Heart right ventricle (tissue), 16 donors: ENCODE data around the gene STEEP1. TPM values are rescaled to one million over a fixed set of nuclear protein-coding genes. Genes with fewer than 3 reads are reported as not detected.

Source experiments
- ATAC-seq, 8 donors: fragments of 200-7000 bp; cut with Tn5 transposase; one replicate each; pipeline ENCODE4 v1.9.1; 2020; ENCODE audit warnings: mild to moderate bottlenecking in 8 of 8, moderate library complexity in 8 of 8, moderate number of reproducible peaks in 1 of 8
- DNase-seq, 2 donors: peaks; one replicate each; pipeline ENCODE4 v3.0.0-alpha.2; 2020
- H3K27ac ChIP-seq, 10 donors: fragments of 200-600 bp; sonication (generic) in 2 of 10; one replicate each; pipeline versions ENCODE4 v1.5.0 to v1.8.0; 2020 to 2022; ENCODE audit warnings: mild to moderate bottlenecking in 3 of 10
- H3K27me3 ChIP-seq, 7 donors: fragments of 200-600 bp; one replicate each; pipeline ENCODE4 v1.8.0; 2021 to 2022; ENCODE audit warnings: mild to moderate bottlenecking in 2 of 7
- H3K36me3 ChIP-seq, 9 donors: fragments of 200-600 bp; sonication (generic) in 1 of 9; one replicate each; pipeline versions ENCODE4 v1.5.0 to v1.8.0; 2020 to 2022; ENCODE audit warnings: mild to moderate bottlenecking in 2 of 9
- H3K4me1 ChIP-seq, 9 donors: fragments of 200-600 bp; sonication (generic) in 1 of 9; one replicate each; pipeline versions ENCODE4 v1.5.0 to v1.8.0; 2020 to 2022; ENCODE audit warnings: mild to moderate bottlenecking in 4 of 9
- H3K4me3 ChIP-seq, 10 donors: fragments of 200-600 bp; sonication (generic) in 2 of 10; one replicate each; pipeline versions ENCODE4 v1.5.0 to v1.8.0; 2020 to 2022; ENCODE audit warnings: mild to moderate bottlenecking in 7 of 10, moderate library complexity in 2 of 10
- H3K9me3 ChIP-seq, 11 donors: fragments of 200-600 bp in 10 of 11; sonication (generic) in 2 of 11; one replicate each; pipeline versions ENCODE4 v1.5.0 to v1.8.0; 2013 to 2022; ENCODE audit warnings: mild to moderate bottlenecking in 2 of 11, control low read depth in 1 of 11, moderate library complexity in 1 of 11
- CTCF ChIP-seq, 9 donors: fragments of 200-600 bp; sonication (generic) in 2 of 9; IDR thresholded peaks; one replicate each; pipeline versions ENCODE4 v1.5.0 to v1.8.0; 2021 to 2022; ENCODE audit warnings: antibody characterized with exemption in 9 of 9, mild to moderate bottlenecking in 5 of 9, moderate library complexity in 1 of 9
- WGBS, 2 donors: extraction: QIAGEN DNeasy Blood & Tissue Kit; methylation state at CpG; one replicate each; pipeline ENCODE4 v1.1.7; 2013; ENCODE audit warnings: inconsistent platforms in 1 of 2; 5-methylcytosine and 5-hydroxymethylcytosine counted together
- intact Hi-C, 10 donors: fragments of 100-400 bp; cut with DNase I; formaldehyde crosslinking; loops; one replicate each; pipeline versions ENCODE4 v1.11.1 to v1.14.2; 2022
- polyA plus RNA-seq, 2 donors: library from polyadenylated mRNA; stranded (reverse); fragments of 200-250 nt; gene quantifications; one replicate each; pipeline ENCODE4 v1.2.3, GENCODE V29; 2013
- total RNA-seq, 10 donors: library from RNA; stranded (reverse); fragmentation: NEBNext Ultra II Directional in 3 of 10; extraction: Animal tissue kit (Norgen Biotek cat#: 25700) in 3 of 10; gene quantifications; one replicate each; pipeline versions ENCODE4 v1.2.1 to v1.2.4, GENCODE V29; 2021 to 2023
- donor health status: Arrhythmogenic right ventricular cardiomyopathy.
- donor health status: ischemic (EF 13 %, LVEDD 7.1; RV severe dilation, severe dysfunction).
- donor health status: healthy with polysubstance abuse.
- donor health status: DM: no; HTN: yes; CAD: no.
- donor health status: DM: no; HTN: no; CAD: no.
- donor health status: ischemic (EF 25% LVEDD 6.9; RV normal size, moderate dysfunction).
- donor health status: ischemic (EF 25% LVEDD 5.7; RV mildly dilated, moderate dysfunction).
- donor health status: healthy.
- donor health status: DM: yes; HTN: yes; CAD: no.
- donor health status: Ischemic cardiomyopathy.
- donor health status: ischemic (EF 35%, LVEDD 5.7; RV mildly dilated, moderate dysfunction).
- donor health status: nonischemic (EF 11% LVEDD 7.7; RV severe dilation, severe dysfunction).
- donor health status: DM: yes; HTN: yes; CAD: no.
- donor health status: PGD.
- donor health status: ischemic (EF 29% LVEDD 5.4; RV normal size, mild dysfunction).
- donor health status: nonischemic (EF 23%, LVEDD 6.1; RV moderate dilation, normal function).

STEEP1 gene
- total and polyA plus RNA-seq, 12 donors: 2.7 to 24.0 (median 18.6) TPM

- intact Hi-C loops: loop anchor here in 1 of 10 donors (10.0 kb wide), 1 partner anchor 58 kb away; no protein-coding TSS in a partner anchor
- ATAC-seq (no peak), DNase-seq (no peak)
- peaks cover 0 to 30% (median 17%) of the 10 kb centered on the region in 9 donors for H3K4me1 ChIP-seq
- H3K4me3 ChIP-seq: peak overlapping the region in 9 of 10 donors; percentile 49 to 82 (median 74)
- 17 to 25% methylated on average over 3 of the region's 3 CpGs for WGBS, 2 donors
- no peaks in the 10 kb centered on the region for H3K9me3 ChIP-seq
- no peak for TF ChIP-seq CTCF (IDR thresholded peaks at IDR 0.05)
- peaks cover 0 to 11% (median 0%) of the 10 kb centered on the region in 9 donors for H3K36me3 ChIP-seq
- H3K27ac ChIP-seq: peak overlapping the region in 9 of 10 donors; percentile 85 to 98 (median 94)
- no peaks in the 10 kb centered on the region for H3K27me3 ChIP-seq
Measured at GRCh38 chrX:119573222-119573621, 8.0 kb upstream of the STEEP1 start.

- intact Hi-C loops: loop anchor here in 1 of 10 donors (10.0 kb wide), 1 partner anchor 56 kb away; no protein-coding TSS in a partner anchor
- Histone ChIP-seq H3K27me3 (no peaks in the 10 kb centered on the region), H3K27ac (no peak overlapping the region), H3K4me3 (no peak overlapping the region), H3K4me1 (peaks cover 0 to 10% (median 9%) of the 10 kb centered on the region in 9 donors), H3K36me3 (no peaks in the 10 kb centered on the region), H3K9me3 (no peaks in the 10 kb centered on the region)
- TF ChIP-seq CTCF (IDR thresholded peaks at IDR 0.05): no peak
- ATAC-seq: no peak
- 90% methylated on average over 6 of the region's 6 CpGs for WGBS, 2 donors
- no peak for DNase-seq
Measured at GRCh38 chrX:119570351-119570835, 5.2 kb upstream of the STEEP1 start.

GRCh38 chrX:119552508-119552907, 12.7 kb downstream of the STEEP1 start:
- Histone ChIP-seq H3K27me3 (no peaks in the 10 kb centered on the region), H3K27ac (no peak overlapping the region), H3K9me3 (no peaks in the 10 kb centered on the region), H3K36me3 (peaks cover 0 to 10% (median 0%) of the 10 kb centered on the region in 9 donors), H3K4me3 (no peak overlapping the region), H3K4me1 (peaks cover 0 to 6% (median 0%) of the 10 kb centered on the region in 9 donors)
- no peak for DNase-seq
- 94 to 95% methylated on average over 3 of the region's 3 CpGs for WGBS, 2 donors
- no peak for TF ChIP-seq CTCF (IDR thresholded peaks at IDR 0.05)
- intact Hi-C loops: no loop called here
- ATAC-seq: no peak

- H3K27ac ChIP-seq: no peak overlapping the region
- ATAC-seq (no peak), DNase-seq (no peak)
- H3K4me1 ChIP-seq: peaks cover 0 to 6% (median 0%) of the 10 kb centered on the region in 9 donors
- intact Hi-C loops: no loop called here
- no peak overlapping the region for H3K4me3 ChIP-seq
- 78 to 90% methylated on average over 7 of the region's 7 CpGs for WGBS, 2 donors
- H3K36me3 ChIP-seq: no peaks in the 10 kb centered on the region
- TF ChIP-seq CTCF (IDR thresholded peaks at IDR 0.05): no peak
- H3K9me3 ChIP-seq: no peaks in the 10 kb centered on the region
- H3K27me3 ChIP-seq: no peaks in the 10 kb centered on the region
Measured at GRCh38 chrX:119549327-119550016, 15.7 kb downstream of the STEEP1 start.
